Forelimb muscle (tissue), 1 donor: ENCODE measurements around the gene SURF4. TPM values are rescaled to one million over a fixed set of nuclear protein-coding genes. Genes with fewer than 3 reads are reported as not detected.

Experiments used
- DNase-seq: peaks from one replicate; pipeline ENCODE4 v3.0.0-alpha.2; 2013; ENCODE audit warnings: low read depth
- polyA plus RNA-seq: library from polyadenylated mRNA; unstranded; fragments of 120-200 nt; gene quantifications from one replicate; pipeline ENCODE4 v1.2.1, GENCODE V29; 2013; ENCODE audit not compliant: insufficient read length

The SURF4 gene
- polyA plus RNA-seq, 1 donor, result 84.6 TPM

DNA sequence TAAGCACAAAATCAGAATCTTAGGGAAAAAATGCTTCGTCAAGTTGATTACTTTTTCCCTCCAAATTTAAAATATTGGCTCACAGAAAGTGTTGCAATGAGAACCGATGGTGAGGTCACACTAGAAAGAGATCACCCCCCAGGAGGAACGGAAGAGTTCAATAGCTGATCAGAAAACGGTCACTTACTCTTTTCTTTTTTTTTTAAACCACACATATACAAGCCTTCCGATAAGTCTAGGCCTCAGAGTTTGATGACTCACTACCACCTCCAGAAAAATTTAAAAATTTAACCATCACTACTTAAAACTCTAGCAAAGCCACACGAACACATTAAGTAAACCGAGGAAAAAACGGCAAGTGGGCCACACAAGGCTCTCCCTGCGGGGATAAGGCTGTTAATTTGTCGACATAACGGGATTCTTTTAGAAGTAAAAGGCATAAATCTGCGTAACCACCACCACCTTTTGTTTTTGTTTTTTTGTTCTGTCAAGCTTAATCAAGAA, 1.2 kb downstream of the SURF4 start:
- DNase-seq, result no peak

DNA sequence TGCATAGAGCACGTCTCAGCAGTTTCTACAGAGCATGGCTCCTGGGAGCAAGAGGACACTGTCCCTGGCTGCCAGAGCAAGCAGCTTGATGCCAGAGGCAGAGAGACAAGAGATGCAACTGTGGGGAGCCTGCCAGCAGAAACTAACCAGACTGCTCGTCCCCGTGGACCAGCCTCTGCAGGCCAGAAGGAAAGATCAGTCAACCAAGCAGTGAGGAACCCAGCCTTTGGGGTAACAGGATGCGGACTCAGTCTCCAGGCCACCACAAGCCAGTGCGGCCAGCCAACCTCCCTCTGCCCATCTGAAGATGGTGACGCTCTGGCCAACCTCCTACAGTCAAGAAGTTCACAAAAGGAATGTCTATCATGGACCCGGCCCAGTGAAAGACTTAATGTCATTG, 3.7 kb downstream of the SURF4 start:
- DNase-seq, result no peak

DNA sequence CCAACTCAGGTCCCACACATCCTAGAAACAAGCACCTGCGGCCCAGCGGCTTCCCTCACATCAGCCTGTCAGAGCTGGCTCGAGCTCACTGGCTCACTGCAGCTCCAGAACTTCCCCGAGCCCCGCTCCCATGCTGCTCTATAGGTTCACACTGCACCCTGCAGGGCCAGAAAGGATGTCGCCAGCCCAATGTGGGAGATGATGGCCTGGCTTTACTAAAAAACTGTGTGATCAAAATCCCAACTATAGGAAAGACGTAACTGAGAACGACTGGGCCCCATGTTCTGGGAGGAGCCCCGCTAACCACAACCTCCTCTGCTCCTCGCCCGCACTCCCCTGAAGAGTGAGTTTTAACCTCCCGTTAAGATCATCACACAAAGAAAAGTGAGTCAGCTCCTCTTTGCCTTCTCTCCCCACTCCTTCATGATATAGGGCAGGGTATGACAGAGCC, 4.6 kb downstream of the SURF4 start:
- DNase-seq, result no peak

DNA sequence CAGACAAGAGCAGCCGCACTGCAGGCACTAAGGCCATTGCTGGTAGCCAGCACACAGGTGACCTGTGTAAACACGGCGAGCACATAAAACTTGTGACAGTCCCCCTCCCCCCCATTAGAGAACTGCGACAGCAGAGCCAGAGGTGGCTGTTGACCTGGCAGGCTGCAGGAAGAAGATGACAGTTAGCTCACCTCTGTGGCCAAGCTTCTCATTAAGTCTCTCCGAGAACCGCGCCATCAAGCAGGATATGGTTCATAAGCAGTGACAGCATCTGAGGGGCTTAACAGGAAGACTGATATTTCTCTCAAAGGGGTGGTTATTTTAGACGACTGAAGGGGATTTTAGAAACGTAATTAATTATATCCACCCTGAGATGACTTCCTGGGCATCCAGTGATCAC, 5.2 kb downstream of the SURF4 start:
- no peak for DNase-seq

DNA sequence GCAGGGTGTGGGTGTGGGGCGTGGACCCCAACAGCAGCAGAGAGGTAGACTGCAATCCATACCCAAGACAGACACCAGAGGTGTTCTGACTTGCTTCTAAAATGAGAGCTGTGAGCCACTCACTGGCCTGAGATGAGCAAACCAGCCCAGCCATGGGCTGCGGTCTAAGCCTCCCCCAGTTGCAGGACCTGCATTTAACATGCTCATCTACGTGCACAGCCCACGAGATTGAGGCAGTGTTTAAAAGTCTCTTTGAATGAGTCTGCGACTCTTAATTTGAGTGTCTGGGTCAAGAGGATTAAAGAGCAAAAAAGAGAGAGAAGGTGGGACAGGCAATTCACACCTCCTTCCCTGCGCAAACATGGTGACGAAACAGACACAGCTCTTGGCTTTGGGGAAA, 5.9 kb downstream of the SURF4 start:
- no peak for DNase-seq

DNA sequence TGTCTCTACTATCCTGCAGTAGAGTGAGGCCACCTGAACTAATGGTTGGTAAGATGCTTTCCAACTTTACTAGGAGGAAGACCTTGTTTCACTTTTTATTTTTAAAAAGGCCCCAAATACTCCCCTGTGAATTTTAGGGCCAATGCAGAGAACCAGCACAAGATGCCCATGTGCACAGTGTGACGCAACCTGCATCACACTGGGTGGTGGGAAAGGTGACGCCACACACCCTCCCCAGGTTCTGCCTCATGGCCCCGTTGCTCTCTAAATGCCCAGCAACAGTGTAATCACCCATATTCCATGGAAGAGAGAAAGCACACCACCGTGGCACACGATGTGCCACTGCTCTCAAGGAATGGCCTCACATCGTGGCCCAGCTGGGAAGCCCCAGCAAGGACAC, 6.4 kb downstream of the SURF4 start:
- DNase-seq, result no peak

DNA sequence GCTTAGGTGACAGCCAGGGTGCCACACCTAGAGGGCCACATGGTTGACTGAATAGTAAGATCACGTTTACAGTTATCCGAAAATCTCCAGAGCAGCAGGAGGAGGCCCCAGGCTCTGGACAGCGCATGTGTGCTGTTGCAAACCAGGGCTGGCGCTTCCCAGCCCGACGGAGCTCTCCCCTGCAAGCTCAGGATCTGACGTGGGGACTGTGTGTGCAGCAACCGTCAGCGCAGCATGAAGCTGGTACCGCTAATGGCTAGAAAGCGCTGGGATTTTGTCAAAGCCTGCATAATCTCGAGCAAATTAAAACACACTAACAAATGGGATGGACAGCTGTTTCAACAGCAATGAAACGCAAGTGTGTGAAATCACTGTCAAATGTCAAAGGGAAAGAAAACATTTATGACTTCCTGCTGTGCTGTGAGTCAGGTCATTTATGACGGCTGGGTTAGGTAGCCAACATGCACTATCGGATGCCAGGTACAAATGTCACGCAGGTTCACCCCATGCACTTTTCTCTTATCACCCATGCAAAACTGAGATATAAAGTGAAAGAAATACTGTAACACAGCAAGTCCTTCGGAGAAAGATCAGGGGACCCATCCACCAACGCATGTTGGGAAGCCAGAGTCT, 7.5 kb downstream of the SURF4 start:
- no peak for DNase-seq

DNA sequence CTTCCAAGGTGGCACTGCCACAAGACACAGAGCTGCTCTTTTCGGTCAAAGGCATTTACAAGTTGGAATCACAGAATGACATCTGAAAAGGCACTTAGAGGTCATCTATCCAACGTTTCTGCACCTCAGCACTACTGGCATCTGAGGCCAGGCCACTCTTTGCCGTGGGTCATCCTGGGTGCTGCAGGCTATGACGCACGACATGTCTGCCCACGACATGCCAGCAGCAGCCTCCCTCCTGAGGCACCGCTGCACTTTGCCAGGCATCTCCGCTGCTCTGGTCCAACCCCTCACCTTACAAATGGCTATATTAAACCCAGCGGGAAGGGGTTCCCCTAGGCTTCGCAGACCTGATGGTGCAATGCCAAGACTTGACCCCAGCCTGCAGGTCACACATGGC, 8.1 kb downstream of the SURF4 start:
- DNase-seq, result no peak

DNA sequence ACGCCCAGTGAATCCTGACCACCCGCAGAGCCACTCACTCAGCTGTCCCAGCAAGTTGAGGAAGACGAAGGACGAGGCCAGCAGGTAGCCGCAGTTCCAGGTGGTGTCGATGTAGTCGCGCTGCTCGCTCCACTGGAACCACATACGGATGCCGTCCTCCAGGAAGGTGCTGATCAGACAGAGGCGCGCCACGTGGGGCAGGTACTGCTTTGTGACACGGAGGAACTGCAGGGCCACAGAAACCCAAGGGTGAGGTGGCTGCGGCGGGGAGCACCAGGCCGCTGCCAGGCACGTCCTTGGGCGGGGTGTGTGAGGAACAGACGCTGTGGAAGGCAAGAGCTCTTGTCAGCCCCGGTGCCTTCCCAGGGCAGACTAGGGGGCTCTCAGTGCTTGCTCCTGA, 8.6 kb downstream of the SURF4 start:
- DNase-seq, result no peak

DNA sequence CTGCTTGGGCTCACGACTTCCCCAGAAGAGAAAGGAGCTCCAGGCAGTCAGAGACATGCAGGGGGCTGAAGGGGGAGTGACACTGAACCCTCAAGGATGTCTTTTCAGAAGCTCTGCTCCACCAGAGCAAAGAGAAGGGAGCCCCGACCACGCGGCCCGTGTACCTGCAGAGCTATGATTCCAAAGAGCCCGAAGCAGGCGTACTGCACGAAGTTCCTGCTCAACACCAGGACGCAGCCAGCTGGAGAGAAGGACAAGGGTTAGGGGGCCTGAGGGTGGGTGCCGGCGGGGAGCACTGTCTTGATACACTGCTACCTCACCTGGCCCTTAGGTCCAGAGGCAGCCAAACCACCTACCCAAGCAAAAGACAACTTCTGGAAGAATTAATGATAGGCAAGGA, 9.4 kb downstream of the SURF4 start:
- DNase-seq, result no peak

DNA sequence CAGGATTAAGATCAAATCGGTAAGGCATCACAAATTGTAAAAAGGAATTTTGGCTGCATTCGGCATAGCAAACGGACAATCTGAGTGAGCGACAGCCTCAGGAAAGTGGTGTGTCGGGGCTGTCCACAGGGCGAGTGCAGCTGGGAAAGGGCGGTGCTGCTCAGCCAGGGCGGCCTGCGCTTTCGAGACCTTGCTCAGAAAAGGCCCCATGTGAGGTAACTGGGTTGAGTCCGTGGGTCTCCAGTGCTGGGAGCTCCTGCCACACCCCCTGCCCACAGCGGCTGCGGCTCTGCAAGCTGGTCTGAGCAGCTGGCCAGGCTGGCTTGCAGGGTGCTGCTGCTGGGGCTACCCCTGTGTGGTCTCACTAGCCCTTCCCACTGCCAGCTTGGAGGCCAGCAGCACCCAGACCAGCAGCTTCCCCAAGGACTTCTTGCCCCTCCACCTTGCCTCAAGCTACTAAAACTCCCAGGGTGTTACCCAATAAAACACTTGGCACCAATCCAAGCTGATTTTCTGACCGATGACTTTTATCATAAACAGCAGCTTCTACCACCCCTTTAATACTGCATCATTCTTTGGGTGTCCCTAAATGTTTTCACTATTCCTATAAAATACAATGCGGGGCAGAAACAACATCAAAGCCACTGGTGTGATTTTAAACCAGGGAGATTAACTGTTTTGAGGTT, 13.4 kb downstream of the SURF4 start:
- no peak for DNase-seq

DNA sequence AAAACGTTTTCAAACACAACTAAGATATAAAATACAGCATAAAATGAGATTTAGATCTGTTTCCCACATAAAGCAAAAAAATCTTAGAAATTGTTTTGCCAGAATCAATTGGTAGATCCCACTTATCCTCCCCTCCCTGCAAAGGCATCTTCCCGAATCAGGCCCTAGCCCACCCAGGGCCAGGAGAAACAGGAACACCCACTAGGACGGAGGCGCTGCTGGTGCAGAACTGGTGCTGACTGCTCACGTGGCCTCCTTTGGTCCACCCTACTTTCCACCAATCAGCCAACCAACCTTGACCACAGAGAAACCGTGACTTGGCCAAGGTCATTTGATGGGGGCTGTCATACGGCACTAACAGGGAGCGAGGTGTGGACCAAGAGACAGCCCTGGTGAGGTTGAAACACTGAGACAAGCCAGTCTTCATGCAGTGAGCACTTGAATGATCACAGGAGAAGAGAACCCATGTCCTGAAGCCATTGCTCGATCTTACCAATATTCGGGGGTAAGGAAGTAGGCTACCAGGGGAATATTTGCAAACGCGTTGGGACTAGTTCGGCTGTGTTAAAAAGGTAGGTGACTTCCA, 14.3 kb downstream of the SURF4 start:
- no peak for DNase-seq

DNA sequence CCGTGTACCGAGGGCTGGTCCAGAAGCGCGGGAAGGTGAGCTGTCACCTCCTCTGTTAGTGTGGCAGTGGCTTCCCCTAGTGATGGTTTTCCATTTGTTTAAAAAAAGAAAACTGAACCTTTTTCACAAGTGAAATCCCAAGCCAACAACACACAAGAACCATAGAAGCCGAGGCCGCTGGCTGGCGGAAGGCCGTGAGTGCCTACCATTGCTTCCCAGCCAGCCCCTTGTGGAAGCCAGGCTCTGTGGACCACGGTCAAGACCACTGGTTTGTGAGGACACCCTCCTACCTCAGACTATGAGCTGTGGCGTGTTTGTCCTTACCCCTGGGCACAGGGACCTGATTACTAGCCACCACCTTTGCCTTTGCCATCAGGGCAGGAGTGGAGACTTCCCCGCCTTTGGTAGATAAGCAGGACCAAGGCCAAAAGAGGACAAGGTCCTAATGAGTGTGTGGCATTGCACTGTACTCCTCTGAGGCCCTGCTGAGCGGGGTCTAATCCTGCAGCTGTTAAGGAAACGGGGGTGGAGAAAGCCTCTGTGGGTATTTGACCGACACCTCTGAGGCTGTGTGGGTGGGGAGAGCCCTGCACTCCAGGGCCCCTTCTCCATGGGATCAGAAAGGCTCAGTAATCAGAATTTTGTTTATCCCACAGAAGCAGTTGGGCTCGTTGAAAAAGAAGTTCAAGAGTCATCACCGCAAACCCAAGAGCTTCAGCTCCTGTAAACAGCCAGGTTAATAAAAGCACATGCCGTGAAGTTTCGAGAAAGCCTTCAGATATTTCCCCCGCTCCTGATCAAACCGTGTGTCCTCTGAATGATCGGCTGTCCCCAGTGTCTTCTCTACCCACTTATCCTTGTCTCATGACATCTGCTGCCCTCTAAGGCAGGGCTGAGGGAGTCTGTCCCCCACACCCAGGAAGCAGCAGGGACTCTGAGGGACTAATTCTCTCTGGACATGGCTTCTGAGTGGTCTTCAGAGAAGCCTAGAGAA, 15.2 kb downstream of the SURF4 start:
- no peak for DNase-seq

DNA sequence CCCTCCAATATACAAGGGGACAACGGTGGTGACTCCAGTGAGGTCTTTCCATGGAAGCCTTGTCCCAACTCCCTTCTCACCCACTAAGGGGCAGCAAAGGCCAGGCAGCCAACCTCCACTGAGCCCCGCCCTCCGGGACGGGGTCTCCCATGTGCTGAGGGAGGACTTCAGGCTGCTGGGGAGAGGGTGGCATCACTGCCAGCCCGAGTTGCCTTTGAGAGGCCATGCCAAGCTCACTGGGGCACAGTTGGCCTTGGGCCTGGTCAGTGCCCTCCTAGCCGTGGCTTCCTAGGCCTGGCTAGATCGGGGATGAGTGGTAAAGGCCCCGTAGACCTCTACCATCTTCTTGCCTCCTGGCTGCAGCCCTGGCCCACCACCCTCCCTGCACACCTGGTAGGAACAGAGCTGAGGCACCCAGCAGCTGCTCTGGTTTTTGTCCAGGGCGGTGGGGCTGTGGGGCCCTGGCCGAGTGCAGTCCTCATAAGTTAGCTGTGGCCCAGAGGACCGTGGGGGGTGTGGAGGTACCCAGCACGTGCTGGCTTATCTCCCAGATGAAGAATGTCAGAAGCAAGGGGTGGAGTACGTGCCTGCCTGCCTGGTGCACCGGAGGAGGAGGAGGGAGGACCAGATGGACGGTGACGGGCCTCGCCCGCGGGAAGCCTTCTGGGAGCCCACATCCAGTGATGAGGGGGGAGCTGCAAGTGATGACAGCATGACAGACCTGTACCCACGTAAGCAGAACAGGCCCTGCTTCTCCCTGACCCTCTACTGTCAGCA, 16.3 kb downstream of the SURF4 start:
- no peak for DNase-seq

DNA sequence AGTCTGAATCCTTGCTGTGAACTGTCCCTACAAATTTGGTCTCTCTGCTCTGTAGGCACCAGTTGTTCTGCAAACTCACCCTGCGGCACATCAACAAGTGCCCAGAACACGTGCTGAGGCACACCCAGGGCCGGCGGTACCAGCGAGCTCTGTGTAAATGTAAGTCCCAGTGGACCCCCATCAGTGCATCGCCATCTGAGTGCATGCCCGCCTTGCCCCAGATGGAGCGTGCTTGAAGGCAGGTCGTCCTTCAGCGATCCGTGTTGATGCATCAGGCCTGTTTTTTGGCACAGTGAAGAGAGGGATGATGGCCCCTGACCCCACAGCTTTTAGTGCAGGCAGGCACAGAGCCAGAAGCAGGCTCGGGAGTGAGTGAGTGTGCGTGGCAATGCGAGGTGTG, 18.2 kb downstream of the SURF4 start:
- no peak for DNase-seq

DNA sequence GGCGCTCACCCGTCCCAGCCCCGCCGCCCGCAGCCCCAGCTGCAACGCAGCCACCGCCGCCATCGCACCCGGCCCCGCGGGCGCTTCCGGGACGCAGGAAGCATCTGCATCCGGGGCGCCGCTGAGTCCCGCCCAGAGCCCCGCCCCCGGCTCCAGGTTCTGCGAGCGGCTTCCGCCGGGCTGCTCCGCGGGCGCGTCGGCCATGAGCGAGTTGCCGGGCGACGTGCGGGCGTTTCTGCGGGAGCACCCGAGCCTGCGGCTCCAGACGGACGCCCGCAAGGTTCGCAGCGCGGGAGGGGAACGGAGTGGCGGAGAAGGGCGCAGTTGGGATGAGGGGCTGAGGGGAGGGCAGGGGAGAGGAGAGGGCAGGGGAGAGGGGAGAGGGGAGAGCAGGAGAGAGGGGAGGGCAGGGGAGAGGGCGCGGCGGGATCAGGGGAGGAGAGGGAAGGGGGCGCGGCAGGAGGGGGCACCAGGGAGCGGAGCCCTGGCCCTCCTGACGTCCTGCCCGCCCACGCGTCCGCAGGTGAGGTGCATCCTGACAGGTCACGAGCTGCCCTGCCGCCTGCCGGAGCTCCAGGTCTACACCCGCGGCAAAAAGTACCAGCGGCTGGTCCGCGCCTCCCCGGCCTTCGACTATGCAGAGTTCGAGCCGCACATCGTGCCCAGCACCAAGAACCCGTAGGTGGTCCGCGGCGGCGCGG, 19.3 kb downstream of the SURF4 start, which contains the start of the genes SURF1 and SURF2:
Gene SURF1, minus strand, starts transcription at position 97 of the 701 bp plus-strand sequence. Its CDS starts 34 bp downstream, at position 63.
Gene SURF2, plus strand, starts transcription at position 160 of the 701 bp plus-strand sequence. Its CDS starts 43 bp downstream, at position 203.
- no peak for DNase-seq

DNA sequence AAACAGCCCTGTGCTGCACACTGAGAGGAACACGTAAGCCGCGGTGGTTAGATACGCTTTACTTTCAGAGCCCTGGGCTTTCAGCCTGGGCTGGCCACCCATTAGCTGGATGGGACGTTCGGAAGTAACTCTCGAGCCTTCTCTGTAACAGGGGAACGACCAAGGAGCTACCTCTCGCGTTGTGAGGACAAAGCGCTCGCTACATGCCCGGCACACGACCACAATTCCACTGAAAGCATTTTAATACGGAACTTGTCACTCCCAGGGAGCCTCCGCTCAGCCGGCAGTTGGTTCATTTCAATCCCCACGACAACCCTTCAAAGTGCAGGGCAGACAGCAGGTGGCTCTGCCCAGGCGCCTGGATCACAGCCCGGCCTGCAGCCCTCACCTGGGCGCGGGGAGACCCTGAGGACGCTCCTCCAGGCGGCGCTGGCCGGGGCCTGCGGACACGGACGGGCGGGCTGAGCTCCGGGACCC, 19.9 kb downstream of the SURF4 start:
- no peak for DNase-seq

DNA sequence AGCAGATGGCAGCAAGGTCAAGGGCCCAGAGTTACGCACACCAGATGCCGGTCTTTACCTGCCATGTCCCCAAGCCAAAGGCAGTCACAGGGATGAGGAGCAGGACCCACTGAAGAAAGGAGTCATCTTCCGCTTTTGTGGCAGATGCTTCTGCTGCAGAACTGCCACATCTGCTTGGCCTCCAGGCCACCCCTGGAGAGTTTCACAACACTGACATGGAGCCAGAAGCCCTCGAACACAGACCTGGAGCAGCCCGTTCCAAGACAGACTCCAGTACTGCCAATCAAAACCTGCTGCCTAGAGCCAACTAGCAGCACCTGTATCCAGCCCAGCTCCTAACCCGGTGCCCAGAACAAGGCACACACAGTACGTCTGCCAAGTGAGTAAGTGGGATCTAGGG, 21.1 kb downstream of the SURF4 start:
- no peak for DNase-seq

DNA sequence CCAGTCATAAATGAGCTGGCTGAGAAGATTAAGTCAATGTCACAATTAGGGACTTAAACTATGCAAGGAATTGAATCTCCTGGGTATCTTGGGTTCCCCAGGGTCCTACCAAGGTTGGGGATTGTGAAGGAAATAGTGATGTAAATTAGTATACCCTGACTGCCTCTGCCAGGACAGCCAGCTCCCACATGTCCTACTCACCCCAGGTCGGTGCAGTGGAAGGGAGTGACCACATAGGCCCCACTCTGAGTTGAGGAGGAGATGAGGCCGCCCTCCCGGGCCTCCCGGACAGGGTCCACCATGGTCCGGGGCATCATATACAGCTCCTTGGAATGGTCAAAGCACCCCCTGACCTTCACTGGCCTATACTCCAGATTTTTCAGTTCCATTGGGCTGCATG, 22.3 kb downstream of the SURF4 start:
- no peak for DNase-seq
